ENCODE data around the gene ADCK1. TPM values are rescaled to one million over a fixed set of nuclear protein-coding genes. Genes with fewer than 3 reads are reported as not detected.
"Not testable (repeated sequence)": the region's sequence is repeated elsewhere in the genome, so short reads cannot be mapped to it uniquely, and the experiment has no call there.

Gene ADCK1
- total RNA-seq, 1 experiment from 2014 or later = 10.1 TPM

- ChIA-PET CTCF (no interaction called here), POLR2A (no interaction called here)
- intact Hi-C loops (cut with micrococcal nuclease; ENCODE audit: unreplicated experiment) = no loop called here
- H3K4me3 ChIP-seq (ENCODE audit: low read depth in 2 of 2, low read length in 2 of 2) = no peak overlapping the region
- in situ Hi-C loops (cut with HindIII; ENCODE audit: low pct_unique_long_range_greater_than_20kb, low sequenced_read_pairs) = no loop called here
- H3K27me3 ChIP-seq (ENCODE audit: control insufficient read depth, insufficient read depth, low read length) = no peaks in the 10 kb centered on the region
- peaks cover 4% of the 10 kb centered on the region; the same call in 1 of the 2 replicates for H3K4me1 ChIP-seq (ENCODE audit: control insufficient read depth, insufficient read depth, low read length)
- ATAC-seq (no peak), DNase-seq (ENCODE audit: low read depth, low spot score) (no peak)
- no TSS peak for BruUV-seq (replicated peaks)
- no peak for TF ChIP-seq SIN3A (IDR thresholded peaks at IDR 0.05; ENCODE audit: borderline replicate concordance, insufficient read depth, low read depth, low read length)
- no peak for TF ChIP-seq REST (IDR thresholded peaks at IDR 0.05; ENCODE audit: insufficient read depth in 1 of 2, low read depth in 2 of 2, low read length in 1 of 2)
- no peak for TF ChIP-seq CTCF (IDR thresholded peaks at IDR 0.05)
- TF ChIP-seq TCF7L2 (IDR thresholded peaks at IDR 0.05; ENCODE audit: low read depth, low read length) = no peak
- TF ChIP-seq POLR2AphosphoS5 (IDR thresholded peaks at IDR 0.05; ENCODE audit: low read depth, low read length) = no peak
- no peak overlapping the region for H3K27ac ChIP-seq (ENCODE audit: low read length)
- peaks cover 3% of the 10 kb centered on the region; the same call in 1 of the 2 replicates for H3K36me3 ChIP-seq (ENCODE audit: control insufficient read depth, insufficient read depth, low read length)
- no peaks in the 10 kb centered on the region for H3K9me3 ChIP-seq (ENCODE audit: control insufficient read depth, insufficient read depth, low read depth, low read length)
Measured at GRCh38 chr14:77763978-77764377, 35.9 kb upstream of the ADCK1 start.

- H3K36me3 ChIP-seq (ENCODE audit: control insufficient read depth, insufficient read depth, low read length); ATAC-seq; H3K4me1 ChIP-seq (ENCODE audit: control insufficient read depth, insufficient read depth, low read length); H3K4me3 ChIP-seq (ENCODE audit: low read depth in 2 of 2, low read length in 2 of 2); H3K27me3 ChIP-seq (ENCODE audit: control insufficient read depth, insufficient read depth, low read length); intact Hi-C loops (cut with micrococcal nuclease; ENCODE audit: unreplicated experiment); H3K27ac ChIP-seq (ENCODE audit: low read length); DNase-seq (ENCODE audit: low read depth, low spot score); BruUV-seq (replicated peaks); CTCF ChIA-PET; H3K9me3 ChIP-seq (ENCODE audit: control insufficient read depth, insufficient read depth, low read depth, low read length); in situ Hi-C loops (cut with HindIII; ENCODE audit: low pct_unique_long_range_greater_than_20kb, low sequenced_read_pairs); POLR2A ChIA-PET: not testable (repeated sequence)
Measured at GRCh38 chr14:77768442-77769069, 31.4 kb upstream of the ADCK1 start.

- DNase-seq (ENCODE audit: low read depth, low spot score); in situ Hi-C loops (cut with HindIII; ENCODE audit: low pct_unique_long_range_greater_than_20kb, low sequenced_read_pairs); POLR2A ChIA-PET; H3K27ac ChIP-seq (ENCODE audit: low read length); ATAC-seq; intact Hi-C loops (cut with micrococcal nuclease; ENCODE audit: unreplicated experiment); H3K4me3 ChIP-seq (ENCODE audit: low read depth in 2 of 2, low read length in 2 of 2); H3K27me3 ChIP-seq (ENCODE audit: control insufficient read depth, insufficient read depth, low read length); CTCF ChIA-PET; H3K9me3 ChIP-seq (ENCODE audit: control insufficient read depth, insufficient read depth, low read depth, low read length); BruUV-seq (replicated peaks); H3K4me1 ChIP-seq (ENCODE audit: control insufficient read depth, insufficient read depth, low read length); H3K36me3 ChIP-seq (ENCODE audit: control insufficient read depth, insufficient read depth, low read length): not testable (repeated sequence)
Measured at GRCh38 chr14:77773966-77774365, 25.9 kb upstream of the ADCK1 start.
